Activated T-helper 2 cell treated with anti-CD3 and anti-CD28 coated beads, Interferon-gamma antibody, Interleukin-2, Interleukin-4, amounts not matched to agents 10 μg/mL and 5 μg/mL and 100 μg/mL, durations not matched to agents 14 hours and 24 hours and 36 hours (primary cell): Measurements from ENCODE around the gene OTOS. TPM values are rescaled to one million over a fixed set of nuclear protein-coding genes. Genes with fewer than 3 reads are reported as not detected.

Experiments
- DNase-seq: peaks from one replicate; pipeline ENCODE4 v3.0.0; 2021; ENCODE audit warnings: low spot score
- H3K27ac Mint-ChIP-seq: one replicate; pipeline ENCODE4 v1.8.0; 2021; ENCODE audit warnings: mixed read lengths
- H3K27me3 Mint-ChIP-seq: one replicate; pipeline ENCODE4 v1.8.0; 2021; ENCODE audit warnings: low read depth, mixed read lengths
- H3K36me3 Mint-ChIP-seq: one replicate; pipeline ENCODE4 v1.8.0; 2021; ENCODE audit warnings: low read depth, mixed read lengths
- H3K4me1 Mint-ChIP-seq: one replicate; pipeline ENCODE4 v1.8.0; 2021; ENCODE audit warnings: low read depth, mixed read lengths
- H3K4me3 Mint-ChIP-seq: one replicate; pipeline ENCODE4 v1.8.0; 2021; ENCODE audit warnings: low read depth, mild to moderate bottlenecking, moderate library complexity, mixed read lengths
- H3K9me3 Mint-ChIP-seq: one replicate; pipeline ENCODE4 v1.8.0; 2021; ENCODE audit warnings: mixed read lengths
- intact Hi-C: fragments of 100-400 bp; cut with micrococcal nuclease; formaldehyde crosslinking; loops from one replicate; pipeline ENCODE4 v1.15.1; 2023
- total RNA-seq: library from RNA; stranded (reverse); gene quantifications from 2 replicates; pipeline ENCODE4 v1.2.3, GENCODE V29; 2022

Gene OTOS
- total RNA-seq, 1 donor from 2014 or later = not detected

- no peaks in the 10 kb centered on the region for H3K36me3 Mint-ChIP-seq
- H3K4me3 Mint-ChIP-seq = no peak overlapping the region
- H3K4me1 Mint-ChIP-seq = no peaks in the 10 kb centered on the region
- DNase-seq = no peak
- peaks cover 4% of the 10 kb centered on the region for H3K27me3 Mint-ChIP-seq
- intact Hi-C loops = no loop called here
- H3K9me3 Mint-ChIP-seq = no peaks in the 10 kb centered on the region
- H3K27ac Mint-ChIP-seq = no peak overlapping the region
Measured at GRCh38 chr2:240109386-240109785, 31.1 kb downstream of the OTOS start.

GRCh38 chr2:240107477-240107796, 33.0 kb downstream of the OTOS start:
- Mint-ChIP-seq H3K27ac (no peak overlapping the region), H3K27me3 (no peaks in the 10 kb centered on the region)
- intact Hi-C loops = no loop called here

GRCh38 chr2:240106765-240107476, 33.5 kb downstream of the OTOS start:
- Mint-ChIP-seq H3K4me1 (no peaks in the 10 kb centered on the region), H3K9me3 (no peaks in the 10 kb centered on the region), H3K27me3 (no peaks in the 10 kb centered on the region), H3K4me3 (no peak overlapping the region), H3K36me3 (no peaks in the 10 kb centered on the region), H3K27ac (no peak overlapping the region)
- DNase-seq = no peak
- intact Hi-C loops = no loop called here

More at GRCh38 chr2:240107477-240107796, 33.0 kb downstream of the OTOS start:
- H3K36me3 Mint-ChIP-seq = no peaks in the 10 kb centered on the region
- no peak overlapping the region for H3K4me3 Mint-ChIP-seq
- no peaks in the 10 kb centered on the region for H3K9me3 Mint-ChIP-seq
- DNase-seq = no peak
- H3K4me1 Mint-ChIP-seq = no peaks in the 10 kb centered on the region

- no peaks in the 10 kb centered on the region for H3K36me3 Mint-ChIP-seq
Measured at GRCh38 chr2:240105982-240106381, 34.5 kb downstream of the OTOS start.

GRCh38 chr2:240103136-240103535, 37.3 kb downstream of the OTOS start:
- intact Hi-C loops = no loop called here
- no peaks in the 10 kb centered on the region for H3K4me1 Mint-ChIP-seq
- no peak overlapping the region for H3K27ac Mint-ChIP-seq

More at GRCh38 chr2:240105982-240106381, 34.5 kb downstream of the OTOS start:
- Mint-ChIP-seq H3K4me3 (no peak overlapping the region), H3K4me1 (no peaks in the 10 kb centered on the region), H3K27me3 (peaks cover 4% of the 10 kb centered on the region), H3K9me3 (no peaks in the 10 kb centered on the region), H3K27ac (no peak overlapping the region)
- DNase-seq = no peak
- intact Hi-C loops = no loop called here

GRCh38 chr2:240098349-240098748, 42.1 kb downstream of the OTOS start:
- DNase-seq = no peak
- no peaks in the 10 kb centered on the region for H3K4me1 Mint-ChIP-seq
- intact Hi-C loops = no loop called here
- H3K27me3 Mint-ChIP-seq = peaks cover 62% of the 10 kb centered on the region
- H3K27ac Mint-ChIP-seq = no peak overlapping the region
- no peaks in the 10 kb centered on the region for H3K9me3 Mint-ChIP-seq
- no peaks in the 10 kb centered on the region for H3K36me3 Mint-ChIP-seq
- no peak overlapping the region for H3K4me3 Mint-ChIP-seq

More at GRCh38 chr2:240103136-240103535, 37.3 kb downstream of the OTOS start:
- Mint-ChIP-seq H3K36me3 (no peaks in the 10 kb centered on the region), H3K27me3 (peaks cover 23% of the 10 kb centered on the region), H3K9me3 (no peaks in the 10 kb centered on the region), H3K4me3 (no peak overlapping the region)
- DNase-seq = no peak

GRCh38 chr2:240095556-240096523, 44.6 kb downstream of the OTOS start:
- Mint-ChIP-seq H3K4me3 (no peak overlapping the region), H3K27me3 (peaks cover 67% of the 10 kb centered on the region), H3K9me3 (no peaks in the 10 kb centered on the region), H3K4me1 (no peaks in the 10 kb centered on the region), H3K27ac (no peak overlapping the region), H3K36me3 (no peaks in the 10 kb centered on the region)
- intact Hi-C loops = no loop called here
- no peak for DNase-seq

- Mint-ChIP-seq H3K27ac (no peak overlapping the region), H3K9me3 (peaks cover 19% of the 10 kb centered on the region), H3K27me3 (peaks cover 20% of the 10 kb centered on the region), H3K36me3 (no peaks in the 10 kb centered on the region), H3K4me3 (no peak overlapping the region), H3K4me1 (no peaks in the 10 kb centered on the region)
- intact Hi-C loops = no loop called here
- DNase-seq = no peak
Measured at GRCh38 chr2:240089306-240089705, 51.2 kb downstream of the OTOS start.

Other genes starting within 250 kb of the OTOS start
- 105 and 108 TPM in 2 replicates for gene NDUFA10, start 115.3 kb downstream of the OTOS start, total RNA-seq
- gene OR6B2, start 110.2 kb downstream of the OTOS start, total RNA-seq = not detected in 2 replicates
- gene OR6B3, start 87.1 kb downstream of the OTOS start, total RNA-seq = not detected in 2 replicates
- 112 and 114 TPM in 2 replicates for gene COPS9, start 4.4 kb downstream of the OTOS start, total RNA-seq